K562 (cell line): ENCODE measurements around the gene ZNF213. TPM values are rescaled to one million over a fixed set of nuclear protein-coding genes. Genes with fewer than 3 reads are reported as not detected.

ENCODE experiments used
- ARHGAP35 ChIP-seq: fragments of 450-650 bp; IDR thresholded peaks from 2 replicates; pipeline ENCODE4 v1.6.1; 2018; ENCODE audit not compliant: partially characterized antibody
- CAMTA2 ChIP-seq: fragments of 250-450 bp; sonication (Bioruptor Pico); conservative IDR thresholded peaks from 2 replicates; pipeline ENCODE4 v1.5.1; 2022
- EZH2 ChIP-seq: IDR thresholded peaks from 2 replicates; pipeline ENCODE4 v1.6.1; 2012; ENCODE audit warnings: low read depth, mild to moderate bottlenecking, inconsistent platforms, low read length, borderline replicate concordance
- HNRNPL ChIP-seq: fragments of 200-400 bp; formaldehyde crosslinking; IDR thresholded peaks from 2 replicates; pipeline ENCODE4 v1.6.1; 2017; ENCODE audit warnings: low read depth, mild to moderate bottlenecking, low read length
- LEF1 ChIP-seq: fragments of 450-650 bp; IDR thresholded peaks from 2 replicates; pipeline ENCODE4 v1.6.1; 2016; ENCODE audit warnings: mild to moderate bottlenecking
- NCOA1 ChIP-seq: fragments of 450-650 bp; IDR thresholded peaks from 2 replicates; pipeline ENCODE4 v1.6.1; 2016; ENCODE audit warnings: low read depth
- NFIC ChIP-seq: fragments of 450-650 bp; IDR thresholded peaks from 2 replicates; pipeline ENCODE4 v1.6.1; 2017; ENCODE audit warnings: mild to moderate bottlenecking, inconsistent platforms
- NONO ChIP-seq, 2 experiments: fragments of 200-400 bp in 1 of 2; fragments of 450-650 bp in 1 of 2; formaldehyde crosslinking in 1 of 2; IDR thresholded peaks; 2 replicates each; pipeline ENCODE4 v1.6.1; 2017; ENCODE audit warnings: low read depth in 2 of 2, mild to moderate bottlenecking in 2 of 2, moderate library complexity in 2 of 2, low read length in 1 of 2
- NRF1 ChIP-seq, 2 experiments: fragments of 450-650 bp; IDR thresholded peaks in 1 of 2; conservative IDR thresholded peaks in 1 of 2; 2 replicates each; pipeline ENCODE4 v1.6.1; 2014; ENCODE audit warnings: mild to moderate bottlenecking in 2 of 2
- TCF3 ChIP-seq: sonication (generic); formaldehyde crosslinking; IDR thresholded peaks from 2 replicates; pipeline ENCODE4 v1.4.0; 2020; ENCODE audit warnings: mild to moderate bottlenecking, missing genetic modification reagents
- TFE3 ChIP-seq: fragments of 450-650 bp; formaldehyde crosslinking; IDR thresholded peaks from 2 replicates; pipeline ENCODE4 v1.4.0; 2020; ENCODE audit warnings: mild to moderate bottlenecking, mixed read lengths
- U2AF1 ChIP-seq: fragments of 200-400 bp; formaldehyde crosslinking; optimal IDR thresholded peaks from 2 replicates; pipeline ENCODE3; 2017; ENCODE audit warnings: mild to moderate bottlenecking, low read depth, low read length, moderate library complexity
- ZNF121 ChIP-seq: sonication (generic); formaldehyde crosslinking; conservative IDR thresholded peaks from 2 replicates; pipeline ENCODE4 v1.8.0; 2022; ENCODE audit warnings: missing genetic modification reagents
- ZNF23 ChIP-seq: fragments of 250-450 bp; sonication (Bioruptor Pico); IDR thresholded peaks from 2 replicates; pipeline ENCODE4 v1.4.0; 2020; ENCODE audit warnings: mild to moderate bottlenecking
- ZNF24 ChIP-seq: fragments of 450-650 bp; IDR thresholded peaks from 2 replicates; pipeline ENCODE4 v1.6.1; 2016
- ZNF586 ChIP-seq: fragments of 450-650 bp; formaldehyde crosslinking; conservative IDR thresholded peaks from 2 replicates; pipeline ENCODE4 v1.4.0; 2020; ENCODE audit warnings: mild to moderate bottlenecking, moderate library complexity
- ZNF609 ChIP-seq: sonication (generic); formaldehyde crosslinking; IDR thresholded peaks from 2 replicates; pipeline ENCODE4 v1.8.1; 2023; ENCODE audit warnings: missing genetic modification reagents, mild to moderate bottlenecking, borderline replicate concordance
- ZNF77 ChIP-seq: fragments of 250-450 bp; sonication (Bioruptor Pico); IDR thresholded peaks from 2 replicates; pipeline ENCODE4 v1.5.0; 2020
- polyA plus RNA-seq, 8 experiments: library from polyadenylated mRNA; depleted of rRNA in 4 of 8; stranded (reverse) in 5 of 8; unstranded in 3 of 8; fragments of >200 nt; fragmentation: Nextera tagmentation in 2 of 8; fragmentation: Illumina TruSeq in 1 of 8; extraction: Ambion mirVana in 2 of 8; extraction: Trizol in 1 of 8; gene quantifications; 2 replicates each; pipeline versions ENCODE4 v1.2.1 to v1.2.3, GENCODE V29; 2011 to 2014; ENCODE audit warnings: inconsistent platforms in 1 of 8, missing spikeins in 1 of 8
- total RNA-seq, 7 experiments: library from RNA; depleted of rRNA in 6 of 7; stranded (reverse); fragments of >200 nt in 6 of 7; fragmentation: Illumina TruSeq in 2 of 7; extraction: Trizol in 2 of 7; gene quantifications; 2 replicates each; pipeline versions ENCODE4 v1.2.1 to v1.2.3, GENCODE V29; 2011 to 2021; ENCODE audit warnings: low replicate concordance in 1 of 7
- TF ChIP-seq, protein P1 (sequence below): fragments of 450-650 bp; IDR thresholded peaks from 2 replicates; pipeline ENCODE4 v1.6.1; 2016; ENCODE audit warnings: missing biosample characterization, missing genetic modification characterization
- TF ChIP-seq, protein P2 (sequence below): fragments of 250-450 bp; sonication (Bioruptor Pico); IDR thresholded peaks from 2 replicates; pipeline ENCODE4 v1.8.0; 2021; ENCODE audit warnings: mild to moderate bottlenecking, moderate library complexity
- TF ChIP-seq, protein P3 (sequence below), 2 experiments: fragments of 450-650 bp; IDR thresholded peaks; 2 replicates each; pipeline ENCODE4 v1.6.1; 2016

Gene ZNF213
- total and polyA plus RNA-seq, 9 of the 15 experiments (the other 6 are each of a cell fraction or from before 2014, with no cell fraction given) = 0.49 to 10.0 (median 1.8) TPM

DNA sequence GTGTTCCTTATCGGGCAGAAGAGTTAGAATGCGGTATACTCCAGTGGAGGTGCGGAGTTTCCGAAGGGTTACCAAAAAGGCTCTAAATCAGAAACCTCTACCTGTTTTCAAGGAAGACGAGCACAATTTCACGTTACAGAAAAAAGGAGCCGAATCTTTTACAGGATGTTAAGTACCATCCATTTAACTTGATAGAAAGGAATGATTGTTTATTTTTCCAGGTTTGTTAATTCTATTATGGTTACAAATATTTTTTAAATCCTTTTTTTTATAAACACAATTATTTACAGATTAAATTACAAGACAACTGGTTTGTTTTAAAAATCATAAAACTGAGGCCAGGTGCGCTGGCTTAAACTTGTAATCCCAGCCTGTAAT lies 18.2 kb downstream of the ZNF213 start (continued):
- TF ChIP-seq ZNF586 (CRISPR knock-in tag) = no peak
- TF ChIP-seq TCF3 (CRISPR knock-in tag) = no peak
- TF ChIP-seq U2AF1 = no peak
- no peak for TF ChIP-seq ZNF23 (CRISPR knock-in tag)
- TF ChIP-seq, protein P1, sequence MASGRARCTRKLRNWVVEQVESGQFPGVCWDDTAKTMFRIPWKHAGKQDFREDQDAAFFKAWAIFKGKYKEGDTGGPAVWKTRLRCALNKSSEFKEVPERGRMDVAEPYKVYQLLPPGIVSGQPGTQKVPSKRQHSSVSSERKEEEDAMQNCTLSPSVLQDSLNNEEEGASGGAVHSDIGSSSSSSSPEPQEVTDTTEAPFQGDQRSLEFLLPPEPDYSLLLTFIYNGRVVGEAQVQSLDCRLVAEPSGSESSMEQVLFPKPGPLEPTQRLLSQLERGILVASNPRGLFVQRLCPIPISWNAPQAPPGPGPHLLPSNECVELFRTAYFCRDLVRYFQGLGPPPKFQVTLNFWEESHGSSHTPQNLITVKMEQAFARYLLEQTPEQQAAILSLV = no peak
- 0 out of 2 replicates have a peak, but pooled peaks have one; percentile 23 for TF ChIP-seq ZNF77
- no peak for TF ChIP-seq ZNF609
- TF ChIP-seq ZNF121 (CRISPR knock-in tag) = no peak
- TF ChIP-seq, protein P2, sequence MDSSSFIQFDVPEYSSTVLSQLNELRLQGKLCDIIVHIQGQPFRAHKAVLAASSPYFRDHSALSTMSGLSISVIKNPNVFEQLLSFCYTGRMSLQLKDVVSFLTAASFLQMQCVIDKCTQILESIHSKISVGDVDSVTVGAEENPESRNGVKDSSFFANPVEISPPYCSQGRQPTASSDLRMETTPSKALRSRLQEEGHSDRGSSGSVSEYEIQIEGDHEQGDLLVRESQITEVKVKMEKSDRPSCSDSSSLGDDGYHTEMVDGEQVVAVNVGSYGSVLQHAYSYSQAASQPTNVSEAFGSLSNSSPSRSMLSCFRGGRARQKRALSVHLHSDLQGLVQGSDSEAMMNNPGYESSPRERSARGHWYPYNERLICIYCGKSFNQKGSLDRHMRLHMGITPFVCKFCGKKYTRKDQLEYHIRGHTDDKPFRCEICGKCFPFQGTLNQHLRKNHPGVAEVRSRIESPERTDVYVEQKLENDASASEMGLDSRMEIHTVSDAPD = no peak
- no peak for TF ChIP-seq ARHGAP35
- no peak for TF ChIP-seq HNRNPL
- TF ChIP-seq NFIC = no peak
- no peak for TF ChIP-seq NCOA1
- no peak for TF ChIP-seq NONO (IDR thresholded peaks at IDR 0.05; ENCODE audit: low read depth in 2 of 2, low read length in 1 of 2)
- no peak for TF ChIP-seq ZNF24
- no peak for TF ChIP-seq LEF1
- no peak for TF ChIP-seq TFE3 (CRISPR knock-in tag)
- TF ChIP-seq NRF1 (conservative IDR thresholded peaks at IDR 0.05 in 1 of 2, IDR thresholded peaks at IDR 0.05 in 1 of 2) = no peak
- TF ChIP-seq EZH2 = no peak
- TF ChIP-seq CAMTA2 (CRISPR knock-in tag) = no peak
- TF ChIP-seq, protein P3, sequence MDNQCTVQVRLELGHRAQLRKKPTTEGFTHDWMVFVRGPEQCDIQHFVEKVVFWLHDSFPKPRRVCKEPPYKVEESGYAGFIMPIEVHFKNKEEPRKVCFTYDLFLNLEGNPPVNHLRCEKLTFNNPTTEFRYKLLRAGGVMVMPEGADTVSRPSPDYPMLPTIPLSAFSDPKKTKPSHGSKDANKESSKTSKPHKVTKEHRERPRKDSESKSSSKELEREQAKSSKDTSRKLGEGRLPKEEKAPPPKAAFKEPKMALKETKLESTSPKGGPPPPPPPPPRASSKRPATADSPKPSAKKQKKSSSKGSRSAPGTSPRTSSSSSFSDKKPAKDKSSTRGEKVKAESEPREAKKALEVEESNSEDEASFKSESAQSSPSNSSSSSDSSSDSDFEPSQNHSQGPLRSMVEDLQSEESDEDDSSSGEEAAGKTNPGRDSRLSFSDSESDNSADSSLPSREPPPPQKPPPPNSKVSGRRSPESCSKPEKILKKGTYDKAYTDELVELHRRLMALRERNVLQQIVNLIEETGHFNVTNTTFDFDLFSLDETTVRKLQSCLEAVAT (IDR thresholded peaks at IDR 0.05) = no peak
